ELF-1 (cell line): ENCODE data around the gene TRAF3.
"Not testable (repeated sequence)": the region's sequence is repeated elsewhere in the genome, so short reads cannot be mapped to it uniquely, and the experiment has no call there.

ENCODE experiments used
- DNase-seq: peaks from one replicate; pipeline ENCODE4 v3.0.0-alpha.2; 2016; ENCODE audit warnings: low read depth, low spot score

The TRAF3 gene

DNA sequence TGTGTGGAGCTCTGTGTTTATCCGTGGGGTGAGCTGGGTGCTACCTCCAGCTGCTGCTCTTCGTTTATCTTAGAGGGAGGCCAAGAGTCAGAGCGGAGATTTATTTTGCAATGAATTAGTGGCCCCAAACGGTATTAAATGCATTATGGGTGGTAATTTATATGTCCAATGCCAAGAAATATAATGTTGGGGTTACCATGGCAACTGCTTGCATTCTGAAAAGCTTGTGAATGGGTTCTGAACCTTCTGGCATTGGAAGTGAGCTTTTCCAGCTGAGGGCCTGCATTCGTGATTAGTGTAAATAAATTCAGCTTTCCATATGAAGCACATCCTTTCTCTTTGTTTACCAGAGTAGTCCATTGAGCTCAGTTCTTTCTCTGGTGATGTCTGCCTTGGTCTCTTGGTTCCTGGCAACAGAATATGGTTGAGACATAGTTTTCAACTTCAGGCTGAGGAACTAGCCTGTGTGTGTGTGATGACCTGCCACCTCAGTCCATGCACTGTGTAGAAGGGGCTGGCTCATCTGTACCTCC is 51.8 kb downstream of the TRAF3 start:
- DNase-seq: no peak

DNA sequence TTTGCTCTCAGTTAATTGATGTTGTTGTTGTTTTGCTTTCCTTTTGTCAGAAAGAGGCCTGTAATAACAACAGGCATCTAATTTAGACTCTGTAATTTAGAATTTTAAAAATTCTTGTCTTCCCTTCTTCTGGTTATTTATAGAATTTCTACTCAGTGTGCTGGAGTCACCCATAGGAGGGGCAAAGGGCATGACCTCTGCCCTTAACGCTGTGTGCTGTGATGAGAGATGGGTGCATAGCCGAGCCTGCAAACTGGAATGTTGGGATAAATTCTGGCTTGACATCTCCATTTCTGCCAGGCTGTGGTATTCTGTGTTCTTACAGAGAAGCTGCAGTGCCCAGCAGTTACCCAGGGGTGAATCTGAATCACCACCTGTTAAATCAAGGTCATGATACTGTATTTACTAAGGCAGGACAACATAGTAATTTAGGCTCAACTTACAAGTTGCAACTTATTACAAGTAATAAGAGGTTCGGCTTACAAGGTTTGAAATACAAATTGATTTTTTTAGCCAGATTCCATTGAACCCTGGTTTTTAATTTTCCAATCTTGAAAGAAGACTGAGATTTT is 53.3 kb downstream of the TRAF3 start:
- DNase-seq: no peak

DNA sequence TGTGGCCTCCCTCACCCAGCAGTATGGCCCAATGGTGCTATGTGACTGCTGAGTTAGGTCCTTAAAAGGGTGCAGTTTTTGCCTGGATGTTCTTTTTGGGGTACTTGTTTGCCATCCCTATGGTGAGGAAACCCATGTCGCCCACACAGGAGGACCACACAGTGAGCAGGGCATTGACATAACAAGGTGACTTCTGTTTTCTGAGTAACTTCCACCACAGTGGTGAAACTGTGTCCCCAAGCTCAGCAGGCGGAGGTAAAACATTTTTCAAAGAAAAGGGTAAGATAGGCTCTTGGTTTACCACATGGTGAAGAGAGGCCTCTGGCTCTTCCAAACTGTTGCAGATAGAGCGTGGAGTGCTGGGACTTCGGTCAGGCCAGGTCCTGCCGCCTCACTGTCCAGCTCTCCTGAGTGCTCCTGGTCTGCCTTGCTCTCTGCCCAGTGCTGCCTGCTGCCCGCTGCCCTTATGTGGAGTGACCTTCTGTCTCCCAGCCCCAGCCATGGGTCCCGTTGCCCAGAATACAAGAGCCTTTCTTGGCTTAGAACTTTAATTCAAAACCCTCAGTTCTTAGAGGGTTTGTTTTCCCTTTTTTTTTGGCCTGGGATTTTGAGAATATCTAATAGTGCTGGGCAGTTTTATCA is 54.0 kb downstream of the TRAF3 start:
- no peak for DNase-seq

DNA sequence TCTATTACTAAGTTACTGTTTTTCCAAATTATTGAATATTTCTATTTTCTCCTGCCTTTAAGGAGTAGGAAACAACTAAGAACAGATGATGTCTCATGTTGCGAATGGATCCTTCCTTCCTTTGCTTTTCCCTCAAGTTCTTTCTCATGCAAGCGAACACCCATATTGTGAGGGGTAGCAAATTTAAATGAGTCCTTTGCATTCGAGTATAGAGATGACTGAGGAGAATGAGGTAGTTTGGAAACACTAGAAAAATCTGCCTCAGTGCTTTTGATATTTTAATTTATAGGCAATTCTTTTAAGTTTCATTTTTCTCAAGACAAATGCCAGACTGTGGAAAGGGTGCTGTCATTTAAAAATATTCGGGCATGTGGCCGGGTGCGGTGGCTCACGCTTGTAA is 56.1 kb downstream of the TRAF3 start:
- DNase-seq: no peak

DNA sequence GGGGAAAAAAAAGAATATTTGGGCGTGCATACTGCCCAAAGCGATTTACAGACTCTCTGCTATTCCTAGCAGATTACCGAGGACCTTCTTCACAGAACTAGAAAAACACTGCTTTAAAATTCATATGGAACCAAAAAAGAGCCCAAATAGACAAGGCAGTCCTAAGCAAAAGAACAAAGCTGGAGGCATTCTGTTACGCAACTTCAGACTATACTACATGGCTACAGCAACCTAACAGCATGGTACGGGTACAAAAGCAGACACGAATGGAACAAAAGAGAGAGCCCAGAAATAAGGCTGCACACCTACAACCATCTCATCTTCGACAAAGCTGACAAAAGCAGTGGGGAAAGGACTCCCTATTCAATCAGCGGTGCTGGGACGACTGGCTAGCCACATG is 56.7 kb downstream of the TRAF3 start:
- DNase-seq: no peak

DNA sequence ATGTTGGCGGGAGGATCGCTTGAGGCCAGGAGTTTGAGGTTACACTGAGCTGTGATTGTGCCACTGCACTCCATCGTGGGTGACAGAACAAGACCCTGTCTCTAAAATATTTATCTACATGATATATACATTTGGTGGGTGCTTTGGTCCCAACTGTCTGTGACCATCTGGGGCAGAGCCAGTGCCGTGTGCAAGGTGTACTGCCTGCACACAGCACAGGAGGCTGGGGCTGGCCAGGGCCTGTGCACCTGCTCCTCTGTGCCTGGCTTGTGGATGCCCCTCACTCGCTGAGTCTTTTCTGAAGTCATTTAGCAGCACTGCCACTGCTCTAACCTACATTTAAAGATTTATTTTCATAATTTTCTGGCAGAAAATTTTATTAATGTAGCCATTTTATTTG is 58.7 kb downstream of the TRAF3 start:
- no peak for DNase-seq

DNA sequence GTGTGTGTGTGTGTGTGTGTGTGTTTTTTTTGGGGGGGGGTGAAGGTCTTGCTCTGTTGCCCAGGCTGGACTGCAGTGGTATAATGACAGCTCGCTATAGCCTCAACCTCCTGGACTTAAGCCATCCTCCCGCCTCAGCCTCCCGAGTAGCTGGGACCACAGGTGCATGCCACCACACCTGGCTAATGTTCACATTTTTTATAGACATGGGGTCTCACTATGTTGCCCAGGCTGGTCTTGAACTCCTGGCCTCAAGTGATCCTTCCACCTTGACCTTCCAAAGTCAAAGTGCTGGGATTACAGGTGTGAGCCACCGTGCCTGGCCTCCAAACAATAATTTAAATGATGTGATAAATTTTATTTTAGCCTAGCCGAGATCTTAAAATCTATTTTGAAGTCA is 59.9 kb downstream of the TRAF3 start:
- DNase-seq: not testable (repeated sequence)

DNA sequence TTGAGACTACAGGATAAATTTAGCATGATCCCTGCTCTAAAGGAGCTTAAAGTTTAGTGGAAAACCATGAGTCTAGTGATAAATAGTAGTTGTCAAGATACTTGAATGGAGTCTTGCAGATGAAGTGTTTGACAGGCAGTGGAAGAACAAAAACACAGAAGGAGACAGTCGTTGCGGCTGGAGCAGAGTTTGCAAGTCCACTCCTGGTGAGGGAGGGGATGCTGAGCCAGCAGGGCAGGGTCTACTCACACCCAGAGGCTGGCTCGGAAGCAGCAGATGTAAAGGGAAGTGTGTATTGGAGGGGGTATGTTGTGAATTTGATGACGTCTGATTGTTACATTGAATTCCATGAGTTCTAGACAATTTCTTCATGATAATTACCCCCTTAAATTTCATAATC is 61.3 kb downstream of the TRAF3 start:
- no peak for DNase-seq

DNA sequence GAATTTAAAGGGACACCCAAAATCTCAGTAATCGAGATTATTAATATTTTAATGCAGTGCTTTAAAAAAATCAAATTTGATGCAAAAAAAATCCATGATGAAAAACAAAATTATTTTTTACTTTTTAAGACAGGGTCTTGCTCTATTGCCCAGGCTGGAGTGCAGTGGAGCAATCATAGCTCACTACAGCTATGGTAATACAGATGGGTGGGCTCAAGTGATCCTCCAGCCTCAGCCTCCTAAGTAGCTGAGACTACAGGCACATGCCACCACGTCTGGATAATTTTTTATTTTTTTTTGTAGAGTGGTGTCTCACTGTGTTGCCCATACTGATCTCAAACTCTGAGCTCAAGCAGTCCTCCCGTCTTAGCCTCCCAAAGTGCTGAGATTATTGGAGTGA is 62.9 kb downstream of the TRAF3 start:
- DNase-seq: no peak

DNA sequence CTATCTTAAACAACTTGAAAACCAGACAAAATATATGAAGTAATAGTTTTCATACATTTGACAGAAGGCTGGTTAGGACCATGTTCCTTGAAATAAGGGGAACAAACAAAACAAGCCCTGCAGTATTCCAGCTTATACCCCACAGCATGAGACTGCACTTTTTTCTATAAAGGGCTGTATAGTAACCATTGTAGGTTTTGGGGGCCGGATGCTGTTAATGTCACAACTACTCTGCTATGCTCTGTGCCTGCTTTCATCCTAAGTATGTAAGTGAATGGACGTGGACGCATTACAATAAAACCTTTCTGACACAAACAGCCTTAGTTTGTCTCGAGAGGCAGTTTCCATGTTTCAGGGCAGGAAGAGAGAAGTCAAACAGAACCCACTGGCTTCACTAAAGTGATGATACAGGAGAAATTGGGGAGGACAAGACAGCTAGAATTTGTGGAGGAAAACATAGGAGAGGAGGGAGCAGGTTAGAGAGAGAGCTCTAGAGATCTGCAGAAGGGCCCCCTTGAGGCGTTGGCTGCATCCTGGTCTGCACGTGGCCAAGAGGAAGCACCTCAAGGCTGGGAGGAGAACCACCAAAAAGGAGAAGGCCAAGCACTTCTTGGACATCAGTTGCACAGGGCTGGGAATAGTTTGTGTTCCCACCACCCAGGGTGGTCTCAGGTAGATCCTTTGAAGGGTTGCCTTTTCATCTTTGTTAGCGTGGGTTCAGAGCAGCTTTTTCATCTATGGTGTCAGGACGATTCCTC is 63.7 kb downstream of the TRAF3 start:
- no peak for DNase-seq

DNA sequence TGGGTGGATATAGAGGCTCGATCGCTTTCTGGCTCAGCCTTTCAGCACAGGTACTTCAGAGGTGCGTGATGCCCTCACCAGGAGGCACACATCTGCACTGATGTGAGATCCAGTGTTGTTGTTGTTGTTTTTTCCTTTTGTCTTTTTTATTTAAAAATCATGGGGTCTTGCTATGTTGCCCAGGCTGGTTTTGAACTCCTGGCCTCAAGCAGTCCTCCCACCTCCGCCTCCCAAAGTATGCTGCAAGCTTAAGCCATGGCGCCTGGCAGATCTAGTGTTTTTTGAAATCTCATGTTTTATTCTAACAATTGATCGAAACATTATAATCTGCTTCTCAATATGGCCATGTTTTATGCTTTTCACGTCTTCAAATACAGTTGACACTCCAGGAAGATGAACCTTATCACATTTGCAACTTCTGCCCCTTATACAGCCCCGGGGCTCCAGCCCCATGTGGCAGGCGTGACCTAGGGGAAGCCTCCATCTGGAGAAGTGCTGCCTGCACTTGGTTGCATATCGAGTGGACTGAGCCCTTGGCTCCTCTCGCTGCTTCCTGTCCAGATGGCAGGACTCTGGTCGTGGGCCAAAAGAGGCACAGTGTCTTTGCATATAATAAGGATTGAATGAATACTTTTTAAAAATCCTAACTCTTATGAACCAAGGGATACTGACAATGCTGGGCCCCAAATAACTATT is 71.7 kb downstream of the TRAF3 start:
- DNase-seq: no peak

DNA sequence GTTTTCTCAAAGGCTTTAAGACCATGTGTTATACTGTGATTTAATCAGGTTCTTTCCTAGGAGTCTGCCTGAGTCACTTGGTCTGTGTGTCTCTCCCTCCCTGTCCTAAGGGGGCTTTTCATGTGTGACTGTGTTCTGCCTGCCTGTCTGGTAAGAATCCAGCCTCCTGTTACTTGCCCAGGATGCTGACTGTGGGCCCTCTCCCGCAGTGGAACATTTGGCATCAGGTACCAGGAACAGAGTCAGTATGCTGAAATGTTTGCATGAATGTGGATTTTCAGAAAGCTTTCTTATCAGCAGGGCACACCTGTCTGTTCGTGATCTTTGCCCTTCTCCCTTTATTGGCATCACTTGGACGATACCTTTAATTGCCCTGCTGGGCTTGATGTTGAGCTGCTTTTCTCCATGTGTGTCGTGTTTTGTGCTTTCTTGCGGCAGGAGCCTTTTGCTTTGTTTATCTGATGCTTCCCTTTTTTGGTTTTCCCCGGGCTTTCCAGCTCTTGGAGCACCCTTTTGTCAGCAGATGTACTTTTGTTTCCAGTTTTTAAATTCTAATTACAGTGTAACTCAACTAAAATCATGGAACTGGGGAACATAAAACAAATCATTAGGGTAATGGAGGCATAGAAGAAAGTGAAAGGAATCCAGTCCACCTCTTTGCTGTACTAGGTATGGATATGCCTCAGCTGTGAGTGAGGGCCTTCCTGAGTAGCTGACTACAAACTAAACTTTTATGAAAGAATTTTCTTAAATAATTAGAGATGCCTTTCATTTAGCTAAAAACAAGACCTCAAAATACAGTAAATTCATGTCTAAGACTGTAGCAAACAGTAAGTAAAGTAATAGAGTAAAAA is 72.5 kb downstream of the TRAF3 start:
- no peak for DNase-seq

DNA sequence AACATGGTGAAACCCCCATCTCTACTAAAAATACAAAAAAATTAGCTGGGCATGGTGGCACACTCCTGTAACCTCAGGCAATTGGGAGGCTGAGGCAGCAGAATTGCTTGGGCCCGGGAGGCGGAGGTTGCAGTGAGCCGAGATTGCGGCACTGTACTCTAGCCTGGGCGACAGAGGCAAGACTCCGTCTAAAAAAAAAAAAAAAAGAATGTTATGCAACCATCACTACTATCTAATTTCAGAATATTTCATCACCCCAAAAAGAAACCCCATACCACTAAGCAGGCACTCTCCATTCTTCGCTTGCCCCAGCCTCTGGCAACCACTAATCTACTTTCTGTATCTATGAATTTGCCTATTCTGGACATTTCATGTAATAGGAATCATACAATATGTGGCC is 76.4 kb downstream of the TRAF3 start:
- DNase-seq: no peak

DNA sequence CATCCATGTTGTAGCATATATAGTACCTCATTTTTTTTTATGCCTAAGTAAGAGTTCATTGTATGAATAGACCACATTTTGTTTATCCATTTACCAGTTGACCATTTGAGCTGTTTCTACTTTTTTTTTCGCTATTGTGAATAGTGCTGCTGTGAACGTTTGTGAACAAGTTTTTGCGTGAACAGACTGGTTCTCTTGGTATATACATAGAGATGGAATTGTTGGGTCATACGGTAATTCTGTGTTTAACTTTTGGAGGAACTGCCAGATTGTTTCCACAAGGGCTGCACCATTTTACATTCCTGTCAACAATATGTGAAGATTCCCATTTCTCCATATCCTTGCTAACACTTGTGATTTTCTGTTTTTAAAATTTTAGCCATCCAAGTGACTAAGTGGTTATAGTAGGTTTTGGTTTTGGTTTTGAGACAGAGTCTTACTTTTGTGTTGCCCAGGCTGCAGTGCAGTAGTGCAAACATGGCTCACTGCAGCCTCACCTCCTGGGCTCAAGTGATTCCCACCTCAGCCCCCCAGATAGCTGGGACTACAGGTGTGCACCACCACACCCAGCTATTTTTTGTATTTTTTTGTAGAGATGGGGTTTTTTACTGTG is 76.9 kb downstream of the TRAF3 start:
- no peak for DNase-seq

DNA sequence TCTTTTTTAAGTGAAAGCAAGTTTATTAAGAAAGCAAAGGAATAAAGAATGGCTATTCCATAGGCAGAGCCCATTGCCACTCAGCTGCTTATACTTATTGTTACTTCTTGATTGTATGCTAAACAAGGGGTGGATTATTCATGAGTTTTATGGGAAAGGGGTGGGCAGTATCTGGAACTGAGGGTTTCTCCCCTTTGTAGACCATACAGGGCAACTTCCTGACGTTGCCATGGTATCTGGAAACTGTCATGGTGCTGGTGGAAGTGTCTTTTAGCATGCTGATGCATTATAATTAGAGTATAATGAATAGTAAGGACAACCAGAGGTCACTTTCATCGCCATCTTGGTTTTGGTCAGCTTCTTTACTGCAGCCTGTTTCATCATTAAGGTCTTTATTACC is 78.9 kb downstream of the TRAF3 start:
- DNase-seq: no peak

DNA sequence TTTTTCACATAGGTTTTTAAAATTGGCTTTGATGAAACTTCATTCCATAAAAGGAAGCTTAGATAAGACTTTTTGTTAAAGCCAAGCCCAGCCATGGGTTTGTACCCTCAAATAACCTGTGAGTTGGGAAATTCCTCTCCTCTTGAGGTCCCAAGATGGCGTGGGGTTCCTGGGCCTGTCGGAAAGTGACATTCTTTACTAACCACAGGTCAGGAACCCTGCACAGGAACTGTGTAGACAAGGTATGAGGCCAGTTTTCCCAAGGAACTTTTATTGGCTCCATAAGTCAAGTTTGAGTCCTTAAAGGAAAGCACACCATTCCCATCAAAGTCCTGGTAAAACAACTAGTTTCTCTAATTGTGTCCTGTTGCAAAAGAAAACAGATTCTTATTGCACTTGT is 80.2 kb downstream of the TRAF3 start:
- DNase-seq: no peak

DNA sequence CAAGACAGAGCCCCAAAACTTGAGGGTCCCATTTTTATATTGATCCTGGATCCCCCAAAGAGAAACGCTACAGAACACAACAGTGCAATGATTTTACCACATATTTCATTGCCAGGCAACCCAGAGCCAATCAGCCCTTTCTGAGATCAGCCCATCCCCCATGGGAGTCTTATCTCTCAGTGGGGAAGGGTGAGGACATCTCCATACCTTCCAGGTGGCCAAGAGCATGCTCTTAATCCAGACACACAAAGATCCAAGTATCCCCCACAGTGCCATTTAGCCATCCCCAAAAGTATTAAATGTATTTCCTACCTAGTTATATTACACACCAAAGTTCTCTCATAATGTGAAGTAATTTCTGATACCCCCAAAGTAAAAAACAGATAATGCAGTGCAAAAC is 82.7 kb downstream of the TRAF3 start:
- DNase-seq: no peak

DNA sequence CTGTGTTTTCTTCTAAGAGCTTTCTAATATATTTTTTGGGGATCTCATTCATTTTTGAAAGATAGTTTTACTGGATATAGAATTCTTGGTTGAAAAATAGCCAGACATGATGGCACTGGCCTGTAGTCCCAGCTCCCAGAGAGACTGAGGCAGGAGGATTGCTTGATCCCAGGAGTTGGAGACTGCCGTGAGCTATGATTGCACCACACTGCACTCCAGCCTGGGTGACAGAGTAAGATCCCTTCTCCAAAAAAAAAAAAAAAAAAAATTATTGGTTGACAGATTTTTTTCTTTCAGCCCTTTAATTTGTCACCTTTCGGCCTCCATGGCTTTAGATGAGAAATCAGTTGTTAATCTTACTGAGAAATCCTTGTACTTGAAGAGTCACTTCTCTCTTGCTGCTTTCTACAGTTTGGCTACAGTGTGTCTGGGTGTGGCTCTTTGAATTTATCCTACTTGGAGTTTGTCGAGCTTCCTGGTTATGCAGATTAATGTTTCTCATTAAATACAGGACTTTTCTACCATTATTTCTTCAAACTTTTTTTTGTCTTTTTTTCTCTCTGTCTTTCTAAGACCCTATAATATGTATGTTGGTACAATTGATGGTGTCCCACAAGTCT is 85.0 kb downstream of the TRAF3 start:
- no peak for DNase-seq

DNA sequence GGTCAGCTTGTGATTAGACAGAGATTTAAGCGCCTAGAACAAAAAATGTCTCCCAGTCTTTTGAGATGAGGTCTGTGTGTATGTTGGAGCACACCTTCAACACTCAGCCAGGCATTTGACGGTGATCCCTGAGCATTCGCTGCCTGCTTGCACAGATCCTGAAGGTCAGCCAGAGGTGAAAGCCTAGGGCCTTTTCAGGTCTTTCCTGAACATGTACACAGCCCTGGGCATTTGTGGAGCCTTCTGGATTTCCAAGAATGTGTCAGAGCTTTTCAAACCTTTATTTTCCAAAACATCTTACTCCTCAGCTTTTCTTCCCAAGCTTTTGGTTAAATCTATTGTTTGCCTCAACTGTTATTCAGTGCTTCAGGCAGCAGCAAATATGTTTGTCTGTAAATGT is 86.1 kb downstream of the TRAF3 start:
- peak; percentile 79 for DNase-seq

DNA sequence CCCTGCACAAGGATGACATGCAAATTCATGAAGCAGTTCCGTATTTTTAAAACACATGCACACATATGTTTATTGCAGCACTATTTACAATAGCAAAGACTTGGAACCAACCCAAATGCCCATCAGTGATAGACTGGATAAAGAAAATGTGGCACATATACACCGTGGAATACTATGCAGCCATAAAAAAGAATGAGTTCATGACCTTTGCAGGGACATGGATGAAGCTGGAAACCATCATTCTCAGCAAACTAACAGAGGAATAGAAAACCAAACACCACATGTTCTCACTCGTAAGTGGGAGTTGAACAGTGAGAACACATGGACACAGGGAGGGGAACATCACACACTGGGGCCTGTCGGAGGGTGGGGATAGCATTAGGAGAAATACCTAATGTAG is 88.7 kb downstream of the TRAF3 start:
- not testable (repeated sequence) for DNase-seq
